SJSA1 (cell line): ENCODE results near the gene MCU. TPM values are rescaled to one million over a fixed set of nuclear protein-coding genes. Genes with fewer than 3 reads are reported as not detected.
"Not testable (repeated sequence)": the region's sequence is repeated elsewhere in the genome, so short reads cannot be mapped to it uniquely, and the experiment has no call there.

Experiments
- DNase-seq, 2 experiments: peaks; one replicate each; pipeline ENCODE4 v3.0.0-alpha.2; 2015 to 2020; ENCODE audit warnings: low spot score in 2 of 2, low read depth in 1 of 2
- H3K27ac ChIP-seq: fragments of 250-450 bp; sonication (Bioruptor Pico); 2 replicates; pipeline ENCODE4 v1.5.1; 2020; ENCODE audit warnings: mild to moderate bottlenecking, moderate library complexity
- H3K27me3 ChIP-seq: fragments of 250-450 bp; sonication (Bioruptor Pico); replicated peaks from 2 replicates; pipeline ENCODE4 v1.5.1; 2020; ENCODE audit warnings: mild to moderate bottlenecking, moderate library complexity
- H3K36me3 ChIP-seq: fragments of 250-450 bp; sonication (Bioruptor Pico); 2 replicates; pipeline ENCODE4 v1.5.1; 2020; ENCODE audit warnings: mild to moderate bottlenecking
- H3K4me1 ChIP-seq: fragments of 250-450 bp; sonication (Bioruptor Pico); replicated peaks from 2 replicates; pipeline ENCODE4 v1.6.1; 2021; ENCODE audit warnings: mild to moderate bottlenecking
- H3K4me3 ChIP-seq: fragments of 250-450 bp; sonication (Bioruptor Pico); 2 replicates; pipeline ENCODE4 v1.5.1; 2020; ENCODE audit warnings: mild to moderate bottlenecking
- H3K9me3 ChIP-seq: fragments of 250-450 bp; sonication (Bioruptor Pico); replicated peaks from 2 replicates; pipeline ENCODE4 v1.5.1; 2020; ENCODE audit warnings: mild to moderate bottlenecking
- total RNA-seq: library from RNA; depleted of rRNA; stranded (reverse); fragments of >200 nt; shearing (Covaris generic); gene quantifications from 2 replicates; pipeline ENCODE4 v1.2.3, GENCODE V29; 2014; rRNA removed

MCU gene, protein sequence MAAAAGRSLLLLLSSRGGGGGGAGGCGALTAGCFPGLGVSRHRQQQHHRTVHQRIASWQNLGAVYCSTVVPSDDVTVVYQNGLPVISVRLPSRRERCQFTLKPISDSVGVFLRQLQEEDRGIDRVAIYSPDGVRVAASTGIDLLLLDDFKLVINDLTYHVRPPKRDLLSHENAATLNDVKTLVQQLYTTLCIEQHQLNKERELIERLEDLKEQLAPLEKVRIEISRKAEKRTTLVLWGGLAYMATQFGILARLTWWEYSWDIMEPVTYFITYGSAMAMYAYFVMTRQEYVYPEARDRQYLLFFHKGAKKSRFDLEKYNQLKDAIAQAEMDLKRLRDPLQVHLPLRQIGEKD
- total RNA-seq: 35.0 and 59.9 TPM in 2 replicates

DNA sequence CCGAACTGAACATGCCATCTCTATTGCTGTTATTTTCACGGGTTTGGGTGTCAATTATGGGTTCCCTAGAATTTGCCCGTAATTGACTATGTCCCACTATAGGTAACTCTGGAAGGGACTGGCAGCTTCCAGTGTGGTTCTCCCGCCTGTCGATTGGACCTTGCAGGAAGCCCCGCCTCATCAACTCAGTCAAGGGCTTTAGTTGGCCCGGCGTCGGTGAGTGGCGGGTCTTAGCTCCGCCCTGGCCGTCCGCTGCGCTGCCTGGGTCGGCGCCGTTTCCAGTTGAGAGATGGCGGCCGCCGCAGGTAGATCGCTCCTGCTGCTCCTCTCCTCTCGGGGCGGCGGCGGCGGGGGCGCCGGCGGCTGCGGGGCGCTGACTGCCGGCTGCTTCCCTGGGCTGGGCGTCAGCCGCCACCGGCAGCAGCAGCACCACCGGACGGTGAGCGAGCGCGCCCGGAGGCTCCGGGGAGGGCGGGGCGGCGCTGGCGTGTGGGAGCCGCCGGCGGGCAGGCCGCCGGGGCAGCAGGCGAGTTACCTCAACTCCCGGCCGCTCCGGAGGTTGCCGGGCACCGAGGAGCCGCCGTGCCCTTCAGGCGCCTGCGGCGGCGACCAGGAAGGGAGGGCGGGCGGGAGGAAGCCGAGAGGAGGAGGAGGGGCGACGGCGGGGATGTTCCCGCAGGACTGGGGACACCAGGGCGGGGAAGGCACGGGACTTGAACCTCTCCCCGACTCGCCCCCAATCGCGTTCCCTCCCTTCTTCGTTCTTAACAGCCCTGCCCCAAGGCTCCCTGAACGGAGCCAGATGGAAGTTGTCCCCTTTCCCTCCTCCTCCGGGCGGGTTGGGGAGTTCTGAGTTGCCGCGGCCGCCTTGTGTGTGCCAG lies at the start of gene MCU:
Gene MCU, plus strand, starts transcription at position 281 of the 881 bp plus-strand sequence. Its CDS starts 9 bp downstream, at position 290.
- Histone ChIP-seq H3K36me3 (peaks cover 9% of the 10 kb centered on the region), H3K4me1 (peaks cover 42% of the 10 kb centered on the region), H3K4me3 (peak within 1 kb of the TSS; percentile 95), H3K27me3 (no peaks in the 10 kb centered on the region), H3K9me3 (no peaks in the 10 kb centered on the region), H3K27ac (peak within 1 kb of the TSS; percentile 76)
- peak; percentile 86 to 96 for DNase-seq

DNA sequence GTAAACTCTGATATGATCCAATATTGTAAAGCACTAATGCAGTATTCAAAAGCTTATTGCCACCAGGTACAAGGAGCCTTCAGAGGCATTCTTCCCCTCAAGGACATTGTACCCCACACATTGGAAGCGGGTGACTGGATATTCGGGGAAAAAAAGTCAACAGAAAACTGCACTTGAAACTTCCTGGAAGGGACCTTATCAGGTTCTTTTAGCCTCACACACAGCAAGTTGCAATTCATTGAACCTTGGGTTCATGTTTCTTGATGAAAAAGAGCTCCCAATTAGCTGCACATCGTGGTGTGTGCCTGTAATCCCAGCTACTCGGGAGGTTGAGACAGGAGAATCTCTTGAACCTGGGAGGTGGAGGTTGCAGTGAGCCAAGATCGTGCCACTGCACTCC lies 49.6 kb upstream of the MCU start:
- no peak for DNase-seq
- no peak overlapping the region for H3K4me3 ChIP-seq
- peaks cover 2% of the 10 kb centered on the region for H3K4me1 ChIP-seq

DNA sequence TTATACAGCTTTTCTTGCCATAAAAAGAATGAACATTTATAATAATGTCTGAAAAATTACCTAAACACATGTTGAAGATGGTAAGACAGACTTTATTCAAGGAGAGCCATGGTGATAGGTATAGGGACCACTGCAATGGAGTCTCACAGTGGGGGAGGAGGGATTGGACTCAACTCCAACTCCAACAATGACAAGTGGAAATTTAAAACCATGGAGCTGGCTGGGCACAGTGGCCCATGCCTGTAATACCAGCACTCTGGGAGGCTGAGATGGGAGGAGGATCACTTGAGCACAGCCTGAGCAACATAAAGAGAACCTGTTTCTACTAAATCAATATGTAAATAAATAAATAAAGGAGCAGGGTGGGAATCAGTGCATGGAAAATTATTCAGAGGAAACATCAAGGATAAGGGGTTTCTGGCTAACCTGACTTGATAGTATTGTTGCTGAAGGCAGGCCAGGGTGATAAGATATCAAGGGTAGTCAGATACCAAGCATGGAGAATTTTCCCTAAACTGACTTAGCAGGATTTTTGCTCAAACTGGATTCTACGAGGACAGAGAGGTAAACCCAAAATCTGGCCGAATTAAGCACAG lies 46.6 kb upstream of the MCU start:
- DNase-seq: no peak
- Histone ChIP-seq H3K9me3 (no peaks in the 10 kb centered on the region), H3K4me1 (no peaks in the 10 kb centered on the region), H3K36me3 (no peaks in the 10 kb centered on the region), H3K27ac (no peak overlapping the region), H3K4me3 (no peak overlapping the region), H3K27me3 (no peaks in the 10 kb centered on the region)

More for the DNA sequence above, 49.6 kb upstream of the MCU start:
- Histone ChIP-seq H3K27me3 (no peaks in the 10 kb centered on the region), H3K9me3 (no peaks in the 10 kb centered on the region), H3K27ac (no peak overlapping the region), H3K36me3 (no peaks in the 10 kb centered on the region)

DNA sequence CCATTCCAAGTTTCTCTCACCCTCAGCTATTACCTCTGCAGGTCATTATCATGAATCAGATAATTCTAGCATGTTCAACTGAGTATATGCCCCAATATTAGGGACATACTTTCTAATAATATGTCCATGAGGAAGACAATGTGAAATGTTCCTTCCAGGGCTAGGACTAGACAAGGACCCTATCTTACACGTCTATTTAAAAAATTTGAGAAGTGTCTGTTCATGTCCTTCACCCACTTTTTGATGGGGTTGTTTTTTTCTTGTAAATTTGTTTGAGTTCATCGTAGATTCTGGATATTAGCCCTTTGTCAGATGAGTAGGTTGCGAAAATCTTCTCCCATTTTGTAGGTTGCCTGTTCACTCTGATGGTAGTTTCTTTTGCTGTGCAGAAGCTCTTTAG lies 45.0 kb upstream of the MCU start:
- H3K4me3 ChIP-seq, DNase-seq: not testable (repeated sequence)

DNA sequence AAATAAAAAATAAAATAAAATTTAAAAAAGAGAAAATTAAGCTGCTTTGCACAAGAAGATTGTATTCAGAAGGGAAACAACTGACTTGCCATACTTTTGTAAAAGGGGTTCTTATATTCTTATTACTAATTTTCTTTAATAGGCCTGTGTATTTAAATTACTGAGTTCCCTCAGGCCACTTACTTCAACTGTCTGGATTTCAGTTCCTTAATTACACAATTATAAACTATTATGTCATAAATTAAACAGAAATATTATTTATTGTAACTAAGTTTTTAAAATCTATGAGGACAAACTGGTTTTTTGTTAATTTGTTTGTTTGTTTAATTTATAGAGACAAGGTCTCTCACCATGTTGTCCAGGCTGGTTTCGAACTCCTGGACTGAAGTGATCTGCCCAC lies 43.6 kb upstream of the MCU start:
- no peak overlapping the region for H3K4me3 ChIP-seq
- H3K27me3 ChIP-seq: no peaks in the 10 kb centered on the region
- H3K9me3 ChIP-seq: no peaks in the 10 kb centered on the region
- no peak for DNase-seq
- H3K4me1 ChIP-seq: no peaks in the 10 kb centered on the region
- H3K36me3 ChIP-seq: no peaks in the 10 kb centered on the region
- H3K27ac ChIP-seq: no peak overlapping the region

More for the DNA sequence above, 45.0 kb upstream of the MCU start:
- H3K4me1 ChIP-seq, H3K9me3 ChIP-seq, H3K36me3 ChIP-seq, H3K27me3 ChIP-seq, H3K27ac ChIP-seq: not testable (repeated sequence)

DNA sequence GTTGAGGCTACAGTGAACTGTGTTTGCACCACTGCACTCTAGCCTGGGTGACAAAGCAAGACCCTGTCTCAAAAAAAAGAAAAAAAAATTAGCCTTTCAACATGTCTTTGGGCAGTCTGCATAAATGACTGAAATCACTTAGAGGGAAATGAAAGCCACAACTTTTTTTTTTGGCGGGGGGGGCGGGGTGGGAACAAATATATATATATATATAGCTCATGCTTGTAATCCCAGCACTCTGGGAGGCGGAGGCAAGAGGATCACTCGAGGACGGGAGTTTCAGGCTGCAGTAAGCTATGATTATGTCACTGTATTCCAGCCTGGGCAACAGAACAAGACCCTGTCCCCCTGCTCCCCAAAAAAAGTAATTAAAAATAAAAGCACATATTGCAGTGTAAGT lies 42.7 kb upstream of the MCU start:
- Histone ChIP-seq H3K36me3 (no peaks in the 10 kb centered on the region), H3K27ac (no peak overlapping the region), H3K4me1 (no peaks in the 10 kb centered on the region), H3K4me3 (no peak overlapping the region), H3K27me3 (no peaks in the 10 kb centered on the region), H3K9me3 (no peaks in the 10 kb centered on the region)
- no peak for DNase-seq

DNA sequence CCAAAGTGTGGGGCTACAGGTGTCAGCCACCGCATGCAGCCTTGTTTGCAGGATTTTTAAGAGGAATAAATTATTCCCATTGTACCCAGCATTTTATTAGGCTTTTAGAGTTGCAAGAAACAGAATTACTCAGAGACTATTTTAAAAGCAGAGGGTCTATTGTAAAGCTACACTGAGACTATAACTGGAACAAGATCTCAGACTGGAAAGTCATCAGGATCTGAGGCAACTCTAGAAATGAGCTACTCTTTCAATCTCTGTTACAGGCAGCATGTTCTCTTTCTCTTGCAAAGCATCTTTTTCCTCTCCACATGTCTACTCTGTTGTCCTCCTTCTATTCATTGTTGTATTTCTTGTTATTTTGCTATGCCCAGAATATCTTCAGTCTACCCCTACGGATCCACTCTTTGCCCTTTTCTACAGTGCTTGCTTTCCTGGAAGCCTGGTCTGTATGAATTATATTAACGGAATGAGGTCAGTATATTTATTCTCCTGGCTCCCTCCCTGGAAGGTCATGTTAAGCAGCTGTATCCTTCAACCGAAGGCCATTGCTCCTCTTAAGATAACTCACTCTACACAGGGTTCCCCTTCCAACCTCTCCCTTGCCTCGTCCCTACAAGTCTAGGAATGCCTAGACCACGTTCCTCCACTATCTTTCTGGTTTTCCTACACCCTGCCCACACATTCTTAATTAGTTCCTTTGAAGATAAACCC lies 38.4 kb upstream of the MCU start:
- H3K36me3 ChIP-seq: no peaks in the 10 kb centered on the region
- no peaks in the 10 kb centered on the region for H3K4me1 ChIP-seq
- H3K27ac ChIP-seq: no peak overlapping the region
- H3K9me3 ChIP-seq: no peaks in the 10 kb centered on the region
- H3K27me3 ChIP-seq: no peaks in the 10 kb centered on the region
- H3K4me3 ChIP-seq: no peak overlapping the region
- DNase-seq: no peak

DNA sequence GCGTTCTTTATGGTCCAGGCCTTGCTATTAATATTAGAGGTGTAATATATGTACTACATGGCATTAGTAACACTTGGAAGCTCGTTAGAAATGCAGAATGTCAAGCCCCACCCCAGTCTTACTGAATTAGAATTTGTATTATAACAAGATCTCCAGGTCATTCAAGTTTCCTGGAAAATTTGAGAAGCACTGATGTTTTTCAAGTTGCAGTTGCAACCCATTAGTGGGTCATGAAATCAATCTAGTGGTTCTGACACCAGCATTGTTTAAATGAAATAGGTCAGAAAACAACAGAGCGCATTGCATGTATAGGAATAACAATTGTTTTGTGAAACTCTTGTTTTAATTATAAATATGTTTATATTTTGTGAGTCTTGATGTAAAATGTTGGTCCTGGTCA lies 37.2 kb upstream of the MCU start:
- DNase-seq: no peak
- no peak overlapping the region for H3K27ac ChIP-seq
- H3K9me3 ChIP-seq: no peaks in the 10 kb centered on the region
- no peak overlapping the region for H3K4me3 ChIP-seq
- no peaks in the 10 kb centered on the region for H3K36me3 ChIP-seq
- H3K4me1 ChIP-seq: peaks cover 1% of the 10 kb centered on the region; the same call in 1 of the 2 replicates
- no peaks in the 10 kb centered on the region for H3K27me3 ChIP-seq

DNA sequence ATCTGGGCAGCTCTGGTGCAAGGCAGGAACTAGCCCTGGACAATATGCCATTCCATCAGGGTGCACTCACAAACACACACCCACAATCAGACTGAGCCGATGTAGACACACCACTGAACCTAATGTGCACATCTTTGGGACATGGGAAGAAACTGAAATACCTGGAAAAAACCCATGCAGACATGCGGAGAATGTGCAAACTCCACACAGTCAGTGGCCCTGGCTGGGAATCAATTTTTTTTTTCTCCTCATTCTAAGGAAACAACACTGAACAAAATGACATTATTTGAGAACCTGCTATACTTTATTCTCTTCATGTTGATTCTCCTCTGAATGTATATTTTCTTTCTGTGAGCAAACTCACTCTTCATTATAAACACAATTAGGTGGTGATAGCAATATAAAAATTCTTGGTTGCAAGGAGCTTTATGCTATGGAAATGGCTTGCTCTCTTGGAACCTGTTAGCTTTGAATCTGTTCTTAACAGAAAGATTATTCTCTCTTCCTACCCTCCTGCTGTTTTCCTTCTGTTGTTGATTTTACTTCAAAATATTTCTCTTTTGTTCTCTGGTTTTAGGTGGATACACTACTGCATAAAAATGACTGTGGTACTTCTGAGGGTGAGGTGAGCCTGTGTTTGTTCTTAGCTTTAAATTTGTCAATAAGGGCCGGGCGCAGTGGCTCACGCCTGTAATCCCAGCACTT lies 33.1 kb upstream of the MCU start:
- no peaks in the 10 kb centered on the region for H3K27me3 ChIP-seq
- H3K9me3 ChIP-seq: no peaks in the 10 kb centered on the region
- H3K4me1 ChIP-seq: peaks cover 7% of the 10 kb centered on the region
- no peaks in the 10 kb centered on the region for H3K36me3 ChIP-seq
- DNase-seq: no peak
- H3K27ac ChIP-seq: no peak overlapping the region
- no peak overlapping the region for H3K4me3 ChIP-seq

DNA sequence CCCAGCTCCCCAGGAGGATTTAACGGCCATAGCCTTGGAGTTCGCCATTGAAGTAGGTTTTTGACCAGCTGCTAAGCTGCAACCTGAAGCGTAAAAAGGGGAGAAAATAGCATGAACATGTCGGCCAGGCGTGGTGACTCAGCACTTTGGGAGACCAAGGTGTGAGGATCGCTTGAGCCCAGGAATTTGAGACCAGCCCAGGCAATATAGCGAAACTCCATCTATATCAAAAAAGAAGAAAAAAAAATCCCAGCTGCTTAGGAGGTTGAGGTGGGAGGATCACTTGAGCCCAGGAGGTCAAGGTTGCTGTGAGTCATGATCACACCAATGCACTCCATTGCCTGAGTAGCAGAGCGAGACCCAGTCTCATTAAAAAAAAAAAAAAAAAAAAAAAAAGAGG lies 32.2 kb upstream of the MCU start:
- Histone ChIP-seq H3K9me3 (no peaks in the 10 kb centered on the region), H3K4me3 (no peak overlapping the region), H3K4me1 (peaks cover 7% of the 10 kb centered on the region), H3K36me3 (no peaks in the 10 kb centered on the region), H3K27ac (no peak overlapping the region), H3K27me3 (no peaks in the 10 kb centered on the region)
- no peak for DNase-seq

DNA sequence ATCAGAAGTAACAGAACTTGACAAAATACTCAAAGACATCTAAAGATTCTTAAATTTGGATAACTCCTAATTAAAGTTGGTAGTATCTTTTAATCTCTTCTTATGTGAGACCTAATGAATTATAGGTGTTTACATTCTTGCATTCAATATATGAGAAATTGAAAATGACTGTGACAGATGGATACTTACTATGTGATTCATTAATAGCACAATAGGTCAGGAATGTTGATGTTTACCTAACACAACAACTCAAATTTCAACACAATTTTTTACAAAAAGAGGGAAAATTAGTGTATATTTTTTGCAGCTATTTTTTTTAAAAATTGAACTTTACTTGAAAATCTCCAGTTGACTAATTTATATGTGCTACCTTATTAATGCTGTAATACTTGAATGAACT lies 31.7 kb upstream of the MCU start:
- Histone ChIP-seq H3K36me3 (no peaks in the 10 kb centered on the region), H3K4me3 (no peak overlapping the region), H3K27me3 (no peaks in the 10 kb centered on the region), H3K4me1 (peaks cover 7% of the 10 kb centered on the region), H3K9me3 (no peaks in the 10 kb centered on the region), H3K27ac (no peak overlapping the region)
- DNase-seq: no peak

DNA sequence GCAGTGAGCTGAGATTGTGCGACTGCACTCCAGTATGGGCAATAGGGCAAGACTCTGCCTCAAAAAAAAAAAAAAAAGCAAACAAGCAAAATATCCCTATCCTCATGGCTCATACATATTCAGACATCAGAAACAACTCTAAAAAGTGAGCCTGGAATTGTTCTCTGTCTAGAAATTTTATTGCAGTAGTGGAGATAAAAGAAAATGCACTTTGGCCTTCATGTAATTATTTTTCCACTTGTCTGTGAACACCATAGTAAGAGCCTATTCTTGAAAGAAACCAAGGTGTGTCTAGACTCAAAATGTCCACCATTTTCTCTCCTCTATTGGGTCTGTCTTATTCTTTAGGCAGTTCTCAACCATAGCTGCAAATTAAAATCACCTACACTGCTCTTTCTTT lies 30.5 kb upstream of the MCU start:
- Histone ChIP-seq H3K36me3 (no peaks in the 10 kb centered on the region), H3K27ac (no peak overlapping the region), H3K4me1 (peaks cover 14% of the 10 kb centered on the region), H3K9me3 (no peaks in the 10 kb centered on the region), H3K4me3 (no peak overlapping the region), H3K27me3 (no peaks in the 10 kb centered on the region)
- DNase-seq: no peak

DNA sequence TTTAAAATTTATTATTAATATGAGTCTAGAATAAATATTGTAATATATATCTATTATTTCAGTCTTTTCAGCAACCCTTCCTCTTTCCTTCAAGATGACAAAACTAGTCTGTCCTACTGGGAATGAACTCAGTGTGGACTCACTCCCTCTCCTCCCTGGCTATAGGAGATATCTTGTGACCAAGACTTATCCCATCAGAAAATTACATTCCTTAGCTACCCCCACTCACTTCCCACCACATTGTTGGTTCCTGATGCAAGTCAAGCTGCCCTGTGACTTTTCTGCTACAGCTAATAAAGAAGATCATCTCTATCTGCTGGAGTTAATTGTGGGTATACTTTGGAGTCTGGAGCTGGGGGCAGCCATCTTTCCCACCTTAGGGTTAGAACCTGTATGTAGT lies 28.0 kb upstream of the MCU start:
- Histone ChIP-seq H3K36me3 (no peaks in the 10 kb centered on the region), H3K4me3 (no peak overlapping the region), H3K4me1 (peaks cover 14% of the 10 kb centered on the region), H3K27me3 (no peaks in the 10 kb centered on the region), H3K27ac (no peak overlapping the region), H3K9me3 (no peaks in the 10 kb centered on the region)
- no peak for DNase-seq
